GM12864 (cell line): ENCODE measurements around the gene KCNJ18.
"Not testable (repeated sequence)": the region's sequence is repeated elsewhere in the genome, so short reads cannot be mapped to it uniquely, and the experiment has no call there.

Source experiments
- DNase-seq: peaks from one replicate; pipeline ENCODE4 v3.0.0-alpha.2; 2011; ENCODE audit warnings: low read depth
- H3K4me3 ChIP-seq: 2 replicates; pipeline ENCODE4 v1.5.1; 2011; ENCODE audit warnings: mild to moderate bottlenecking, low read depth, low read length, control low read depth
- CTCF ChIP-seq: IDR thresholded peaks from 2 replicates; pipeline ENCODE4 v1.5.1; 2011; ENCODE audit warnings: low read depth, mild to moderate bottlenecking, moderate library complexity, low read length, control low read depth, inconsistent platforms; ENCODE audit errors: missing control alignments

The KCNJ18 gene

GRCh38 chr17:21669616-21670360 is 22.5 kb upstream of the KCNJ18 start:
- not testable (repeated sequence) for DNase-seq, H3K4me3 ChIP-seq

DNA sequence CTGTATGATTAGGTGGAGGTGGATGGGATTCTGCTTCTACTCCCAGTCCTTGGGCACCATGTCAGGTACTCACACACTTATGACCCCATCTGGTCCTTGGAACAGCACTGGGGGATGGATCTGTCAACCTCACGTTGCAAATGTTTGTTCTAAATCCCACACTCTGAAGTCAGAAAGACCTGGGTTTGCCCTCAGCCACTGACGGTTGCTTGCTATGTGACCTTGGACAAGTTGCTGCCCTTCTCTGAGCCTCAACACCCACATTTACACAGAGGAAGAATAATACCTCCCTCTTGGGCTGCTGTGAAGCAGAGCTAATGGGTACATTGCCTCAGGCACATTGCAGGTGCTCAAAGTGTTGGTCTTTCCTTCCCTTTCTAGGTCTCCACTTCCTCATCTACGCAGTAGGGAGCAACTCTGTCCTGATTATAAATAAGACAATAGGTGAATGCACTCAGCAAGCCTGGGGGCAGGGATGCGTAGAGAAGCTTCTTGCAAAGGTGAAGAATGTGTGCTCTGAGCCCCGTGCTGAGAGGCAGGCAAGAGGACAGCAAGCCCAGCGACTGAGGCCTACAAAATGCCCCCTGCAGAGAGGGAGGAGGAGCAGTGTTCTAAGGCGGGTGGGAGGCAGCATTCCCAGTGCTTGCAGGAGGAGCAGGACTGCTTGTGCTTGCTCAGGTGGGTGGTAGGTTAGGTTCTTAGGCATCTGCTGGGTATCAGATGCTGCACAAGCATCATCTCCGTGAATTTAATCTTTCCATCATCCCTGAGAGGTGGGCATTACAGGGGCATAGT is 21.8 kb upstream of the KCNJ18 start:
- DNase-seq, H3K4me3 ChIP-seq: not testable (repeated sequence)

DNA sequence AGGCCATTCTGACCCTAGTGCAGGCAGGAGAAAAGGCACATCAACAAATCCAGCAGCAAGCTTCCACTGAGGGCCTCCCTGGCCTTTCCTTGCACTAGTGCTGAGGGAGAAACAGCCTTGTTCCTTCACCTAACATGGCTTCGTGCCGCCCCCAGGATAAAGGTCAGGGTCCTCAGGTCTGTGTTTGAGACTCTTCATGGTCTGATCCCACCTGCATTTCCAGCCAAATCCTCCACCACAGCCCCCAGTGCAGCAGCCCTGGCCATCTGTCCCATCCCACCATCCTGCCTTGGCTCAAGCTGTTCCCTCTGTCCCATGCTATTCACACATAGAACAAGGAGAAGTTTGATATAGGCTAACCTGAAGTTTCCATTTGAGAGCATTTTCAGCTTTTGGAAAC is 20.9 kb upstream of the KCNJ18 start:
- DNase-seq, H3K4me3 ChIP-seq: not testable (repeated sequence)

DNA sequence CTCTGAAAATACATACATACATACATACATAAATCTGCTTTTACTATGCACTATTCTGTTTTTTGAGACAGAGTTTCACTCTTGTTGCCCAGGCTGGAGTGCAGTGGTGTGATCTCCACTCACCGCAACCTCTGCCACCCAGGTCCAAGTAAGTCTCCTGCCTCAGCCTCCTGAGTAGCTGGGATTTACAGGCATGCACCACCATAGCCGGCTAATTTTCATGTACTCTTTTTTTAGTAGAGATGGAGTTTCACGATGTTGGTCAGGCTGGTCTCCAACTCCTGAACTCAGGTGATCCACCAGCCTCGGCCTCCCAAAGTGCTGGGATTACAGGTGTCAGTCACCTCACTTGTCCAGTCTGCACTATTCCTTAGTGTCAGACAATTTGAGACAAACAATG is 20.5 kb upstream of the KCNJ18 start:
- H3K4me3 ChIP-seq, DNase-seq: not testable (repeated sequence)

- H3K4me3 ChIP-seq, DNase-seq: not testable (repeated sequence)
Observed at GRCh38 chr17:21673451-21674241, 18.7 kb upstream of the KCNJ18 start.

DNA sequence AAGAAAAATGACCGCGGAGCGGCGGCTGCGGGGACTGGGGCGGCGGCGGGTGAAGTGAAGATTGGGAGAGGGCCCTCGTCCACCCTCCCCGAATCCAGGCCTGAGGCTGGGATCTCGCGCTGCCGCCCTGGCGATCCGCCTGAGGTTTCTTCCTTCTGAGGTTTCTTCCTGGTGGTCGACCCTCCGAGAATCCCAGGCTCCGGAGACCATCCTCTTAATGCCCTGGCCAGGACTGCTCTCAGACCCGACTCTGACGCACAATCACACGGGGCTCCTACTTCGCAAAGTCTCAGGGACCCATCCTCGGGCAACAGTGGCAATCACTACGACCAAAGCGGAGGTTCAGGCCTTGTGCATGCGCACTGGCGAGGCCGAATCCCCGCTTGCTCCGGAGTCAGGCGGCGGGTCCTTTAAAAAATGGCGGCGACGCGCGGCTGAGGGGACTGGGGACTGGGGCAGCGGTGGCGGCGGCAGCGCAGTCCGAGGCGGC is 18.0 kb upstream of the KCNJ18 start:
- DNase-seq = no peak
- no peak overlapping the region for H3K4me3 ChIP-seq
- TF ChIP-seq CTCF = no peak

DNA sequence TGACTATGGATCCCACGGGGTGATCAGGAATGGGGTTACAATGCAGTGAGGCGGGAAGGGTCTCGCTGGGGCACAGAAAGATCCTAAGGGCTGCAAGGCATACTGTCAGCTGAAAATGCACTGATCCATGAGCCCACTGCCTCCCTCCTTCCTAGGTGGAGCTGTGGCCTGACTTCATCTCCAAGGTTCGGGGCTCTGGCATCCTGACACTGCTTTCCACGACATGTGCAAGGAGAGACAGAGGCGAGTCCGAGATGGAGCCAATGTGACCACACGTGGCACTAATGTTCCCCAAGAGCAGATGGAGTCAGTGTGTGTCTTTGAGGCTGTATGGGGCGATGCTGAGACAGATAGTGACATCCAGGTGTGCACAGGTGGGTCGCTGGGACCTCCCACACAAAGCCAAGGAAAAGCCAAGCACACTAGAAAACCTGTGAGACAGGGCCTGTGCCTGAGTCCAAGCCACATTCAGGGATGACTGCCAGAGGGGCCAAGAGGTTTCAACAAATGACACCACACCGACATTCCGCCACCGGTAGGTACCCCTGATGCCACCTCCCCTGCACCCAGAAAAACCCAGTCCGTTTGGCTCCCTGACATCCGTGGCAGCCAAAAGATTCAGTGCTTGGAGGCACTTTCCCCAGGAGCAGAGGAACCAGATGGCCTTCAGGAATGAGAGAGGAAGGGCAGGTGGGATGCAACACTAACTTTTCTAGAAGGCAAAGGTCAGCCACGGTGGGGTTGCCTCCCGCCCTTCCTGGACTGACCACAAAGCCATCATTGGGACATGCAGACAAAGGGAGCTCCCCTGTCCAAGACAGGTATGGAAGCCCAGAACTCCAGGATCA is 17.2 kb upstream of the KCNJ18 start:
- H3K4me3 ChIP-seq, DNase-seq: not testable (repeated sequence)

DNA sequence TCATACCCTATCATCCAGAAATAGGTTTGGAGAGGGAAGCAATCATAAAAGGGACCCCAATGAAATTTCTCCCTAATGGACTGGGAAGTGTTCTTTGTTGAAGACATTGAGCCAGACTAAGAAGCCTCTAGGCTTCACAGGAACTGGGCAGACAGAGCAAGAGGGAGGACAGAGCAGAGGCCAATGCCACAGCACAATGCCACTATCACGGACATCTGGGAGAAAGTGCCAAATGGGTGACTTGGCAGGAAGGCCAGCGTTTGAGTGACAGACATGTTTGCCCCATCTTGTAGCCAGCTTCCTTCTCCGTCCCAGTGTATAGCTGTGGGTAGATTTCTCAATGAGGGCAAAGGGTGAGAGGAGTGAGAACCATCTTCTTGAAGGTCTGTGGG is 16.6 kb upstream of the KCNJ18 start:
- H3K4me3 ChIP-seq = not testable (repeated sequence)

DNA sequence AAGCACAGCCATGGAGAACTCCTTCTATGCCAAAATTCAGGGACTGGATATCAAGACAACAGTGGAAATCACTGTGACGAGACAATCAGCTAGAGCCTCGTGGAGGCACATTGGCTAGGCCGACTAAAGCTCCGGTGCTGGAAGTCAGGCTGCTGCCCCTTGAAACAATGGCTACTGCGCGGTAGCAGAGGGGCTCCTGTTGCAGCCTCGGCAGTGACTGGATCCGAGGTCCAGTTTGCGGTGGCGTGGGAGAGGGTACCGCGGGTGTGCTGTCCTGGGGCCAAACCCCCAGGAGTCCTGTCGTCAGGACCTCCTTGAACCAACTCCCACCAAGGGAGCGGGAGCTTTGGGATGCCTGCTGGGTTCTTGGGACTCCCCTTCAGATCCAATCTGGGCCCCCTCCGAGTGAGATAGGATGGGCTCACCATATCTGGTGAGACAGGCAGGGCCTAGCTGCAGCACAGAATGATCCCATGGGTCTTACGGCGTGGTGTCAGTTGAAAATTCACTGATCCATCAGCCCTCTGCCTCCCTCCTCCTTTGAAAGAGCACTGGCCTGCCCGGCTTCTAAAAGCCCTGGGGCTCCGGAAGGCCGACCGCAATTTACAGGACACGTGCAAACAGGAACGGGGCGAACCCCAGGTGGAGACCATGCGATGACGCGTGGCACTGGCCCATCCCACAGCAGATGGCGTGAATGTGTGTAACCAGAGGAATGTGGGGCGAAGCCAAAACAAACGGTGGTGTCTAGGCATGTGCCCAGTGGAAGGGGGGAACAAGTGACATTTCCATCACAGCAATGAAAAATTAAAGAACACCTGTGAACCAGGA is 15.8 kb upstream of the KCNJ18 start:
- H3K4me3 ChIP-seq = no peak overlapping the region
- DNase-seq = no peak
- TF ChIP-seq CTCF = no peak

More for the DNA sequence above, 16.6 kb upstream of the KCNJ18 start:
- not testable (repeated sequence) for DNase-seq
